Measurements from ENCODE around the gene SLC25A13. TPM values are rescaled to one million over a fixed set of nuclear protein-coding genes. Genes with fewer than 3 reads are reported as not detected.
A peak's percentile ranks its signal among the peaks of the same experiment; 100 is the strongest.

Gene SLC25A13
- polyA plus RNA-seq, 1 of the 3 experiments (the other 2 are of a cell fraction) = 16.0 TPM

DNA sequence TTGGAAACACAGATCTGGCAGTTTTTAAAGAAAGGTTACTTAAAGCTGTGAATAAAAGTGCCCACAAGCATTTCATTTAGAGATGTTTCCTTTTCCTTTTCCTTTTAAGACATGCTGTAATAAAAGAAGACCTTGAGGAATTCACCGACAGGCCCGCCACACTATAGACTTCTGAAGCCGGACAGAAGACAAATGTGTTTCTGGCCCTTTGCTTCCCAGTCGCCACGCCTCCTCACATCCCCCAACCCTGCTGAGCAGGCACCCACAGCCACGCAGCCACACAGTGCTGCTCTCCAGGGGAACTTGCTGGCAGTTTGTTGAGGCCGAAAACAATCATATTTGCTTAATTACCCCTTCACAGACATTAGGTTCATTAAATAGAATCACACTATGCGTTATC lies 83.4 kb downstream of the SLC25A13 start:
- ChIA-PET POLR2A (interaction anchor here (0.7 kb wide), 1 partner anchor 50 kb away, joined by 3 read pairs; no protein-coding TSS in a partner anchor), CTCF (interaction anchor here (1.5 kb wide), 1 partner anchor 12 kb away, joined by 4 read pairs; no protein-coding TSS in a partner anchor)
- H3K36me3 ChIP-seq (replicated peaks in 1 of 2; ENCODE audit: control insufficient read depth in 1 of 2, insufficient read depth in 2 of 2, low read length in 1 of 2) = peaks cover 5 to 8% of the 10 kb centered on the region in 2 experiments
- peaks cover 11 to 18% of the 10 kb centered on the region in 2 experiments; a peak in 3 of 4 replicates for H3K4me1 ChIP-seq (ENCODE audit: control insufficient read depth in 1 of 2, insufficient read depth in 2 of 2, low read depth in 1 of 2, low read length in 1 of 2)
- WGBS (ENCODE audit: low lambda C conversion rate) = 97% methylated on average over 8 of the region's 8 CpGs
- H3K9me3 ChIP-seq = no peaks in the 10 kb centered on the region
- H3K4me2 ChIP-seq = no peak overlapping the region
- no peak overlapping the region for H3K27ac ChIP-seq (ENCODE audit: low read depth in 2 of 2, low read length in 1 of 2)
- H2AFZ ChIP-seq (ENCODE audit: low read depth) = no peak overlapping the region
- no peaks in the 10 kb centered on the region for H3K27me3 ChIP-seq (ENCODE audit: insufficient read depth)
- peaks cover 23% of the 10 kb centered on the region; the same call in 1 of the 2 replicates for H3K79me2 ChIP-seq (ENCODE audit: insufficient read depth)
- DNase-seq = no peak
- no peak overlapping the region for H3K9ac ChIP-seq
- H3K9me2 ChIP-seq = no peaks in the 10 kb centered on the region
- no peaks in the 10 kb centered on the region for H4K20me1 ChIP-seq (ENCODE audit: insufficient read depth)
- no peak for TF ChIP-seq TEAD4 (IDR thresholded peaks at IDR 0.05; ENCODE audit: borderline replicate concordance, insufficient read depth)
- no peak for TF ChIP-seq RAD21 (IDR thresholded peaks at IDR 0.05; ENCODE audit: low read length)
- no peak for TF ChIP-seq TCF12 (IDR thresholded peaks at IDR 0.05)
- no peak for TF ChIP-seq EZH2phosphoT487 (IDR thresholded peaks at IDR 0.05; ENCODE audit: borderline replicate concordance, low read depth)
- TF ChIP-seq, protein P1, sequence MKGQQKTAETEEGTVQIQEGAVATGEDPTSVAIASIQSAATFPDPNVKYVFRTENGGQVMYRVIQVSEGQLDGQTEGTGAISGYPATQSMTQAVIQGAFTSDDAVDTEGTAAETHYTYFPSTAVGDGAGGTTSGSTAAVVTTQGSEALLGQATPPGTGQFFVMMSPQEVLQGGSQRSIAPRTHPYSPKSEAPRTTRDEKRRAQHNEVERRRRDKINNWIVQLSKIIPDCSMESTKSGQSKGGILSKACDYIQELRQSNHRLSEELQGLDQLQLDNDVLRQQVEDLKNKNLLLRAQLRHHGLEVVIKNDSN (IDR thresholded peaks at IDR 0.05; ENCODE audit: borderline replicate concordance, low read depth) = no peak
- TF ChIP-seq MEF2A (IDR thresholded peaks at IDR 0.05; ENCODE audit: borderline replicate concordance, low read depth) = no peak
- no peak for TF ChIP-seq FOXM1 (IDR thresholded peaks at IDR 0.05; ENCODE audit: low read depth)
- no peak for TF ChIP-seq TAF1 (IDR thresholded peaks at IDR 0.05; ENCODE audit: borderline replicate concordance, low read depth, low read length)
- H3K4me3 ChIP-seq (ENCODE audit: low read depth in 2 of 2, low read length in 1 of 2) = no peak overlapping the region
- no peaks in the 10 kb centered on the region for H3F3A ChIP-seq (replicated peaks; ENCODE audit: insufficient read depth)

DNA sequence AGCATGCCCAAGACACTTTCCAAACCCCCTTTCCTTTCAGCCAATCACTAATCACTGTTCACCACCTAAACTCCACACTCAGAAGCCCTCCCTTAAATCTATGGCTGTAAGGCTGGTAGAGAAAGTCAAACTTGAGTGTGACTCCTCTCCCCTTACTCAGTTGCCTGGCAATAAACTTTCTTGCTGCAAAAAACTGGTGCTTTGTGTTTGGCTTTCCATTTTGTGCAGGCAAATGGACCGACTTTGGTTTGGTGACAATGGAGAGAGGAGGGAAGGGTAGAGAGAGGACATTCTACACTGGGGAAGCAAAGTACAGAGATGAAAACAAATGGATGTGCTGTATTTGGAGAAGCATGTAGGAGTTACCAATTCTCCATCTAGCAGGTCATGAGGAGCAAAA lies 84.9 kb downstream of the SLC25A13 start:
- Histone ChIP-seq H3K9me3 (no peaks in the 10 kb centered on the region), H3K9ac (no peak overlapping the region), H3K4me3 (ENCODE audit: low read depth in 2 of 2, low read length in 1 of 2) (no peak overlapping the region), H3F3A (replicated peaks; ENCODE audit: insufficient read depth) (no peaks in the 10 kb centered on the region), H3K27me3 (ENCODE audit: insufficient read depth) (no peaks in the 10 kb centered on the region), H3K4me2 (peak overlapping the region; percentile 56; the same call in 1 of the 2 replicates), H3K27ac (ENCODE audit: low read depth in 2 of 2, low read length in 1 of 2) (peak overlapping the region; percentile 3 to 78; a peak in 2 of 4 replicates), H3K9me2 (no peaks in the 10 kb centered on the region), H3K79me2 (ENCODE audit: insufficient read depth) (peaks cover 19% of the 10 kb centered on the region; the same call in 1 of the 2 replicates), H2AFZ (ENCODE audit: low read depth) (no peak overlapping the region), H3K4me1 (ENCODE audit: control insufficient read depth in 1 of 2, insufficient read depth in 2 of 2, low read depth in 1 of 2, low read length in 1 of 2) (peaks cover 11 to 18% of the 10 kb centered on the region in 2 experiments; a peak in 3 of 4 replicates), H3K36me3 (replicated peaks in 1 of 2; ENCODE audit: control insufficient read depth in 1 of 2, insufficient read depth in 2 of 2, low read length in 1 of 2) (peaks cover 5 to 14% of the 10 kb centered on the region in 2 experiments), H4K20me1 (ENCODE audit: insufficient read depth) (peaks cover 2% of the 10 kb centered on the region; the same call in 1 of the 2 replicates)
- CTCF ChIA-PET = interaction anchor here (1.5 kb wide), 1 partner anchor 10 kb away, joined by 4 read pairs; no protein-coding TSS in a partner anchor
- no peak for DNase-seq
- 92% methylated on average over 1 of the region's 1 CpG for WGBS (ENCODE audit: low lambda C conversion rate)
- TF ChIP-seq RFX5 (IDR thresholded peaks at IDR 0.05; ENCODE audit: low read length) (no peak), ZBTB33 (IDR thresholded peaks at IDR 0.05; ENCODE audit: borderline replicate concordance, low read depth) (no peak), TCF12 (IDR thresholded peaks at IDR 0.05) (no peak), MEF2A (IDR thresholded peaks at IDR 0.05; ENCODE audit: borderline replicate concordance, low read depth) (no peak), FOXM1 (IDR thresholded peaks at IDR 0.05; ENCODE audit: low read depth) (no peak)
- POLR2A ChIA-PET = no interaction called here
